HG03097 (cell line): Measurements from ENCODE around the gene HCAR3.
"Not testable (repeated sequence)": the region's sequence is repeated elsewhere in the genome, so short reads cannot be mapped to it uniquely, and the experiment has no call there.

Experiments
- ATAC-seq: cut with Tn5 transposase; IDR thresholded peaks from one replicate; pipeline ENCODE4 v1.9.1; 2021; ENCODE audit not compliant: unreplicated experiment, low FRiP score

The HCAR3 gene

DNA sequence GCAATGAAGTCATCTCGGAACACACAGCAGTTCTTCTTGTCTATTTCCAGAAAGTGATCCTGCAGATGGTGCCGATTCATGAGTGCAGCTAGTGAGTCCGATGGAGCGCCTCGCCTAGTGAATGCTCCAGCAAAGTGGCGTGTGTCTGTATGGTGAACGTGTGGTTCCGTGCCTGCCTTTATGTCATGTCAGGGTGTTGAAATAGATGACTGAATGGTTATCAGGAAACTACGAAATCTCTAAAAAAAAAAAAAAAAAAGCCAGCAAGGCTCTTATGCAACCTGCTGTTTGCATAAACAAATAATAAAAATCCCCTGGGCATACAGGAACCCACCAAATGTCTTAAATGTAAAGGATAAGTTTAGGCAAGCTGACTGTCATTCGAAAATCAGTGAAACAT is at the start of gene HCAR3:
Gene HCAR3, minus strand, starts transcription at position 154 of the 400 bp plus-strand sequence. Its CDS starts 74 bp downstream, at position 80.
- ATAC-seq: not testable (repeated sequence)

DNA sequence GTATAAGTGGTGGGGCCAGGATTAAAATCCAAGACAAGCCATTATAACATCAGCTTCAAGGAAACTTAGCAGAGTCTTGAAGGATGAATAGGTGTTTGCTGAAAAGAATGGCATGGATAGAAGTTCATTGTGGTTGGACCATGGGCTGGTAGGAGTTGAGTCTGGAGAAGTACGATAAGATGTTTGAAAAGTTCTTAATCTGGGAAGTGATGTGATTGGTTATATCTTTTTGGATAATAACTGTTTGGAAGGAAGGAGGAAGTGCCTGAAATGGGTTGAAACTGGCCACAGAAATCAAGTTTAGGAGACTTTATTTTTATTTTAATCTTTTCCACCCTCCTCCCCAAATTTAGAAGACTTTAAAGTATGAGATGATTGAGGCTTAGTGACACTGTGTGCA is 41.0 kb upstream of the HCAR3 start:
- ATAC-seq: no peak

DNA sequence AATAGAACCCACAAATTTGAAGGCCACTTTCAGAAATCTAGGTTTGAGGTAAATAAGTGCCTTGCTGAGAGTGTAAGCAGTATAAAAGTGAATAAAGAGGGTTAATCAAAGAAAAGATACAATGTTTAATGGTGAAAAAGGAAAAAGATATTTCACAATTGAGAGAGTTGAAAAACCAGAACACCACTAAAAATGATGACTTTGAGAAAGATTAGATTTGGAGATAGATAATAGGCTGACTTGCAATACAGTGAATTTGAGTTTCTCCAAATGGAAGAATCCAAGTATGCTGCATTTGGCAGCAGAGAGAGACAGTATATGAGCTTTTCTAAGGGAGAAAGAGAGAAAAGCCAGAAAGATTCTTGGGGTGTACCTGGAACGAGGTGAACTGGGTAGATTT is 38.2 kb upstream of the HCAR3 start:
- ATAC-seq: no peak

DNA sequence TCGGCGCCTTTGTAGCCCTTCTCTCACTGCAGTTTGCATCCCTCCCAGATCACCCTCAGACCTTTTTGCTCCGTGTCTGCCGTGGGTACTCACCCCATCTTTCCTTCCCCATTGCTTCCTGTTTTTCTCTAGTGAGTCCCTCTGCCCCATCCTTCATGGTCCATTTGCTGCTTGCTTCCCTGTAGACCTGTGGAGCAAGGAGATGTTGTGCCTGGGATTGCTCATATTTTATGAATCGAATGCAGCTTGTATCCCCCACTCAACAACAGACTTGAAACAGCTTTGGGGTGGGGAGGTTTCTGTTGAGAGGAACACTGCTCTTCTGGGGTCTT is 36.7 kb upstream of the HCAR3 start:
- no peak for ATAC-seq

DNA sequence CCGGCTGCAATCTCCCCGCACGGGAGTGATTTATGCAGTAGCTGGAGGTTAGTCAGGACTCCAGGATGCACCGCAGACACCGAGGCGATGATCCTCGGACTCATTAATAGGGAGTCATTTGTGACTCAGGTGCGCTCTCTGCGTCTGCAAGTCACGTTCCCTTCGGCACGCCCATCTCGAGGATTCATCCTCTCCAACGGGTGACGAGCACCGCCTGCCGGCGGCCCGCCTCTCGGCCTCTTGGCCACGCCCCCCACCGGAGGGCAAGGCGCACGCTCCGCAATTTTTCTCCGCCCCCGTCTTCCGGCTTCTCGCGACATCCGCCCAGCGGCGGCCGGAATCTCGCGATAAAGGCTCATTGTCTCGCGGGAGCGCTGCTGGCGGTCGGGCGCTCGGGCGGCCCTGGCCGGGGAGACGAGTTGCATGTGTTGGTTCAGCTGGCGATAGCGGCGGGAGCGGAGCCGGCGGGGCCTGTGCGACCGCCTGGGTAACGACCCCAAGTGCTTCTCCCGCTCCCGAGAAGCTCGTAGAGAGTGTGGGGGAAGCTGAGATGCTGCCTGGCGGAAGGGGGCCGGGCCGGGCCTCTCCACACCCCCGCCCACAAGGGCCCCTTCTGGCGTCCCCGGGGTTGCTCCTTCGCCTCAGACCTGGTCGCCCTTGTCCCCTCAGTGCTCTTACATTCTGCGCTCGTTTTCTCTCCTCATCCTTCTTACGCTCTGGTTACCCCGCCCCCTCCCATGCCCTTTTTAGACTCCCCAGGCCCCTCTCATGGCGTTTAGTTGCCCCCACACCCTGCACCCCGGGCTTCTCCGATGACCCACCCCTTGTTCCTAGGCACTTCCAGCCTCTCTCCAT is 36.1 kb upstream of the HCAR3 start, which contains the start of gene DENR:
Gene DENR, plus strand, starts transcription at position 361 of the 855 bp plus-strand sequence. CDS start 878 bp downstream, outside the sequence.
- ATAC-seq: peak; percentile 93

DNA sequence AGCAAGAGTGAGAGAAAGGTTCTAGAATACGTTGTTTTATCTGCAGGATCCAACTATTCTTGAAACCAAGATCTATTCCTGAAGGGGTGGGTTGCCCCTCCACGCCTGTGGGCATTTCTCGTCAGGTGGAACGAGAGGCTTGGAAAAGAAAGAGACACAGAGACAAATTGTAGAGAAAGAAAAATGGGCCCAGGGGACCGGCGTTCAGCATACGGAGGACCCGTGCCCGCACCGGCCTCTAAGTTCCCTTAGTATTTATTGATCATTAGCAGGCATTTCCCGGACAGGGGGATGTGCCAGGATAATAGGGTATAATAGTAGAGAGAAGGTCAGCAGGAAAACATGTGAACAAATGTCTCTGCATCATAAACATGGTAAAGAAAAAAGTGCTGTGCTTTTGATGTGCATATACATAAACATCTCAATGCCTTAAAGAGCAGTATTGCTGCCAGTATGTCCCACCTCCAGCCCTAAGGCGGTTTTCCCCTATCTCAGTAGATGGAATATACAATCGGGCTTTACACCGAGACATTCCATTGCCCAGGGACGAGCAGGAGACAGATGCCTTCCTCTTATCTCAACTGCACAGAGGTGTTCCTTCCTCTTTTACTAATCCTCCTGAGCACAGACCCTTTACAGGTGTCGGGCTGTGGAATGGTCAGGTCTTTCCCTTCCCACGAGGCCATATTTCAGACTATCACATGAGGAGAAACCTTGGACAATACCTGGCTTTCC is 34.3 kb upstream of the HCAR3 start:
- not testable (repeated sequence) for ATAC-seq

DNA sequence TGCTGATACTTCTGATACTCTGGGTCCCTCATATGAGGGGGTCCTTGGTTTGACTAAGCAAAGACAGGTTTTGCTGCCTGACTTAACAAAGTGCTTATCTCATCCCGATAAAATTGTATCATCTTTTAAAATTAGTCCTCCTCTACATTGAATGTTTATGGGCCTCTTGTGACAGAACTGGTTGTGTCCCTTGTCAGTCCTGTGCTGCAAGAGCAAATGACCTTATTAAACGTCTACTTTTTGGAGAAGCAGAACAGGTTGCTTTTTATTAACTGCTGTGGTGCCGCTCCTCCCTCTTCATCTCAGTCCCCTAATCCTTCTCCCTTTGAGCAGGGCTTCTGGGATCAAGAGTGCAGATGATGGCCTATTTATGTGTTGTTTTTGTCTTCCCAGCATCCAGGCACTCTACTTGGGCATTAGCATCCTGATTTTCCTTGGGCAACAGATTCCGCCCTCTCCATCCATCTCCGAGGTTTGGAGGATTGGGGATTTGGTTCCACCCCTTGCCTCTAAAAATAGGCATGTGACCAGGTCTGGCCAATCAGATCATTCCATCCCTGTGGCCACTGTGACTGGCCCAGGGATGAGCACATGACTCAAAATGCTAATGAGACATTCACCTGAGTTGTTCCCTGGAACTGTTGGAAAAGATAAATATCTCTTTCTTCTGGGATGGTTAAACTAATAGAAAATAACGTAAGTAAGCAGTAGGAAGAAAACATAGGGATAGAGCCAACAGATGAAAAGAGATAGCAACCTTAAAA is 33.1 kb upstream of the HCAR3 start:
- ATAC-seq: no peak

DNA sequence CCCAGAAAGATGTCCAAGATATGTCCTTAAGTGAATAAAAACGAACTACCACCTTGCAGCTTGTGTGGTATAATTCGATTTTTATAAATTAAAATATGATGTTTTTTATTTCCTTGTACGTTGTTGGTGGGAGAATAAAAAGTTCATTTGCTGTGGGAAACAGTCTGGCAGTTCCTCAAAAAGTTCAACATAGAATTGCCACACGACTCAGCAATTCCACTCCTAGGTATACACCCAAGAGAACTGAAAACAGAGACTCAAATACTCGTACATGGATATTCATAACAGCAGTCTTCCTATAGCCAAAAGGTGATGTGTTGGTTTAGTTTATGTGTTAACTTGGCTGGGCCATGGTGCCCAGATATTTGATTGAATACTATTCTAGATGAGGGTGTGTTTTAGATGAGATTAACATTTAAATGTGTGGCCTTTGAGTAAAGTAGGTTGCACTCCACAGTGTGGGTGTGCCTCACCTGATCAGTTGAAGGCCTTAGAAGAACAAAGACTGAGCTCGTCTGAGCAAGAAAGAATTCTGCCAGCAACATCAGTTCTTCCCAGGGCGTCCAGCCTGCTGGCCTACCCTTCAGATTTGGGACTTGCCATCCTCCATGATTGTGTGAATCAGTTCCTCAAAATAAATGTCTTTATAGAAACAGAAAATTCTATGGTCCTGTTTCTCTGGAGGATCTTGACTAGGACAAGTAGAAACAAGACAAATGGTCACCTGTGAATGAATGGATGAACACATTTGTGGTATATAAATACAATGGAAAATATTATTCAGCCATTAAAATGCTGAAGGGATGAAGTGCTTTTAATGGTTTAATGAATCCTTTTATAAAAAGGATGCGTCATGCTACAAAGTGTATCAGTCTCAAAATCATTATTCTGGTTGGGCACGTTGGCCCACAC is 30.9 kb upstream of the HCAR3 start:
- no peak for ATAC-seq

DNA sequence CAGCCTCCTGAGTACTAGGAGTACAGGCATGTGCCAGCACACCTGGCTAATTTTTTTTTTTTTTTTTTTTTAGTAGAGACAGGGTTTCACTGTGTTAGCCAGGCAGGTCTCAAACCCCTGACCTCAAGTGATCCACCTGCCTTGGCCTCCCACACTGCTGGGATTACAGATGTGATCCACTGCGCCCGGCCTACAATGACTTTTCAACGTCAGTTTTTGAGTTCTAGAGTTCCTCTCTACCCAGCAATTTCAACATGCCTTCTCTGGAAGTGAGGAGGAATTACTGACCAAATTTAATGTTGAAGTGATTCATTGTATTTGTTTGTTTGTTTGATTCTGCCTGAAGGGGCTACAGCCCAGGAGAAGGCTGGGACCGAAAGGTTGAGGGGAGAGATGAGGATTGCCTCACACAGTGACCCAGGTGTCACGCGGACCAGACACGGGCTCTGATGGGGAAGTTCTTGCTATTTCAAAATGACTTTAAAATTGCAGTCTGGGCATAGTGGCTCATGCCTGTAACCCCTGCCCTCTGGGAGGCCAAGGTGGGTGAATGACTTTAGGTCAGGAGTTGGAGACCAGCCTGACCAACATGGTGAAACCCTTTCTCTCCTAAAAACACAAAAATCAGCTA is 27.4 kb upstream of the HCAR3 start:
- no peak for ATAC-seq

DNA sequence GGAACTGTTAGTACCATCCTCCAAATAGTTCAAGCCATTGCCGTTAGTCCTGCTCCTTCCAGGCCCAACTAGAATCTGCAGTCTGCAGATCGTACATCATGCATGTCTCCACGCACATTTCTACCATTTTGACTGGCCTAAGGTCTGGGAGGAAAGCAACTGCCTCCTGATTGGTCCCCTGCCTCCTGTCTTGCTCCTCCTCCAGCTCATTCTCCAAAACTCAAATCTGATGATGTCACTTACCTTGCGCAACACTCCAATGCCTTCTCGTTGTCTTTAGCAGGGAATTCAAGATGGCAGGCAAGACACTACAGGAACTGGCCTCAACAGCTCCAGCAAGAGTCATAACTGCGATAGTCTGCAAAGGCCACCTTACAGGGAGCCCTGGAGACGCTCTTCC is 23.7 kb upstream of the HCAR3 start:
- no peak for ATAC-seq

DNA sequence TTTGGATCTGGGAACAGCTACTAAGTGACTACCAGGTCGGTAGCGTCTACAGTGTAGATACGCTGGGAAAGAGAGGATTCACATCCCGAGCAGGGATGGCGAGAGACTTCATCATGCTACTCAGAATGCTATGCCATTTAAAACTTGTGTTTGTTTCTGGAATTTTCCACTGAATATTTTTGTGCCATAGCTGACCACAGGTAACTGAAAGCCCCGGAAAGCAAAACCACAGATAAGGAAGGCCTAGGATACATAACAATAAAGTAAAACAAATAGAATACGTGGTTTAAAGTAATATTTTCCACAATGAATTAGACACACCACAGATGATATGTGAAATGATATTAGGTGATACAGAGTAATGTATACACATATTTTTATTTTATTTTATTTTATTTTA is 22.0 kb upstream of the HCAR3 start:
- ATAC-seq: no peak

DNA sequence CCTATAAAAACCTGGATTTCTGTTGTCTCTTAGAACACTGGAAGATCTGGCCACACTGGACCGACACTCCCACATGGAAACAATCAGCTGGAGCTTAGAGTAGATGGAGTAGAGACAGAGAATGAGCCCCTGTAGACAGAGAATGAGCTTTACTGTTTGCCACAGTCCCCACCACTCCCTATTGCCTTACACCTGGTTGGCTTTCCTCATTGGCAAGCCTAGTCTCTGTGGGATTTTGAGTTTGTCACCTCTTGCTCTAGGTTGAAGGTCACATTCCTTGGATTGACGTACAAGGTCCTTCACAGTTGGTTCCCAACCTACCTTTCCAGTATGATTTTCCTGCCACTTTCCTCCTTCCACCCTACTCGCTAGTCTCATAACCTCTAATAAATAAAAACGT is 16.0 kb upstream of the HCAR3 start:
- no peak for ATAC-seq

DNA sequence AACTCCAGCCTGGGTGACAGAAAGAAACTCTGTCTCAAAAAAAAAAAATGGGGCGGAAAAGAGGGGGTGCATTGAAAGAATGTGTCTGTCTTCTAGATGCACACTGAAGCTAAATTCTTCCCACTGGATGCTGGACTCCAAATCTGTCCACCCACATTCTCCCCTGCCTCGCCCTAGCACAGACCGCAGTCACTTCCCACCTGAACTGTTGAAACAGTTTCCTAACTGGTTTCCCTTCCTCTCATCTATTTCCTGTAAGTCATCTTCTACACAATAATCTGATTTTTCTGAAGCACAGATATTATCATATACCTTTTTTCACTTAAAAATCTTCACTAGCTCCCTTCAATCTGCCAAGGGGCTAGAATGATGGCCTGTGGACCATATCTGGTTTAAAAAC is 15.6 kb upstream of the HCAR3 start:
- no peak for ATAC-seq

DNA sequence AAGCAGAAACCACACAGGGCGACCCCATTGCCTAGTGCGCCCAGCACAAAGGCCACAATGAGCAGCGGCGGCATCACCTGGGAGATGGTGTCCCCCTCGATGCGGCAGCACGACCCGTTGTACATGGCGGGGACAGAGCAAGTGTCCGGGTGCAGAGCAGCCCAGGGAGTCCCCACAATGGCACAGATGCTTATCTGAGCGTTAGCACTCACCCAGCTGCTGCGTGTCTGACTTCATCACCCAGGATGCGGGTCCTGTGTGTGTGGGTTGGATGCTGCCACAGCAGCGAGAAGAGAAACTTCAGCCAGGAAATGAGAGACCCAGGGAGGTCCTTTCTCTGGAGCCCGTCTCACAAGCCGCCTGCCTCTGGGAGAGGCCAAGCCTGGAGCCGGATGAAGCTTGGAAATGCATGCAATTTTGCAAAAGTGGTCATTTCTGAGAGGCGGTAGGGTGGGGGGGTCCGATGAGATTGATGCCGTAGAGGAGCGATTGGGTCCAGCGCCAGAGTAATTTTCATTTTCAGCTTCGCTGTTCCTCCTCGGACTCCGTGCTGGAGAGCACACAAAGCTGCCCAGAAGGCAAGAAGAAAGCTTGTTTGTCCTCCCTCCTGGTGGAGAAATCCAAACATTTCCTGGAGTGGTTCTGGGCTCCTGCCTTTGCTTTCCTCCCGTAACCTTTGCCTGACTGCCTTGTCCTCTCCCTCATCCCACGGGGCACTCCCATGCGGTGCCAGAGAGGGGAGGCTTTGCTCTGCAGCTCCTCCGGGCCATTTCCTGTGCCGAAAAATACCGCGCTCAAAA is 13.8 kb upstream of the HCAR3 start, which contains the start of gene HCAR1:
Gene HCAR1, minus strand, starts transcription at position 630 of the 800 bp plus-strand sequence. Its CDS starts 505 bp downstream, at position 125.
- no peak for ATAC-seq

DNA sequence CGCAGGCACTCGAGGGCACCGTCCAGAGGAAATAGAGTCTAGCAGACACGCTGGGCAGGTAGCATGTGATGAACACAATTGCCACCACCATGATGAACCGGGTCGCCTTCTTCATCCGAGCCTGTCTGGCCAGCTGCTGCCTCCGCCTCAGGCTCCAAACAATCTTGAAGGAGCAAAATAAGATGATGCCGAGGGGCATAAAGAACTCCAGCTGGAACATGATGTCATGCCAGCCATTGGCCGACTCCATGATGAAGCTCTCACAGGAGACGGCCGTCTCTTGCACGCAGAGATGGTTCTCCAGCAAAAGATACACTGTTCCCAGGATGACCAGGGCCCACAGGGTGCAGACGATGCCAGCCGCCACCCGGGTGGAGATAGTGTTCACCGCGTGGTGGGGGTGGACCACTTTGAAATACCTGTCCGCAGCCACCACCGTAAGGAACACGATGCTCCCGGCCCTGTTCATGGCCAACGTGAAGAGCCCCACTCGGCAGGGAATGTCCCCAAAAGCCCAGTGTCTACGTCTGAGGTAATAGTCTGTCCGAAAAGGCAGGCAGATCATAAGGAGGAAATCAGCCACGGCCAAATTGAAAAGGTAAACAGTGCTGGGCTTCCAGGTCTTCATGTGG is 13.1 kb upstream of the HCAR3 start:
- no peak for ATAC-seq

DNA sequence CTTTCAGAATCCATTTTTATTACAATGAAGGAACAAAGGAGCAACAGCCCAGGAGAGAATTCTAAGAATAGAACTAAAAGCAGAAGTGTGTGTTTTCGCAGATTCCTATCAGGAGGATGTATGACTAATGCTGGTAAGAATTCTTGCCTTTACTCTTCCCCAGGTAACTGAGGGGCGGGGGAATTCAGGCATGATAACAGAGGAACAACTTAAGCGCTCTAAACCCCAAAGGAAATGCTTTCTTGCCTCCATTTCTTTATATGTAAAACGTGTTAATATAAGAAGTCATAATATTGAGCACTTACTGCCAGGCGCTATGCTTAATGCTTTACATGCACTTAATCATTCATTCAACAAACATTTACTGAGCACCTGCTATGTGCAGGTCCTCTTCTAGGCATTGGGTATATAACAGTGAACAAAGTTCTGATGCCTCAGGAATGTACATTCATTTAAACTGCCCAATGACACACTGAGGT is 9.5 kb upstream of the HCAR3 start:
- ATAC-seq: no peak

DNA sequence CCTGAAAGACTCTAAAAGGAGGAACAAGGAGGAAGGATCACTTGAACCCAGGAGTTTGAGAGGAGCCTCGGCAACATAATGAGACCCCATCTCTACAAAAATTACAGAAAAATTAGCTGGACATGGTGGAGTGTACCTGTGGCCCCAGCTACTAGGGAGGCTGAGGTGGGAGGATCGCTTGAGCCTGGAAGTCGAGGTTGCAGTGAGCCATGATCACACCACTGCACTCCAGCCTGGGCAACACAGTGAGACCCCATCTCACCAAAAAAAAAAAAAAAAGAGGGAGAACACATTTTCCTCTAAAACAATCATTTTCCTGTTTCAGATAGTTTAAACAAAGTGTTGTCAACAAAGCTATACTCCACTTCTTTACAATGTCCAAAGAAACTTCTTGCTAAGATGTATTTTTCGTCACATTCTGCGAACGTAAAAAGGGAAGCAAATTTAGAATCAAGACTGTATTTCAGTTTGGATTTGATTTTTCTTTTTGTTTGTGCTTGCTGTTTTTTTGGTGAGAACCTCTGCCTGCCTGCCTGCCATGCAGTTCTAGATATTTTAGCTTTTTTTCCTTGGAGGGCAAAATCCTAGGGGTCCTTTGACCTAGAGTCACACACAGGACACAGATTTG is 9.0 kb upstream of the HCAR3 start:
- no peak for ATAC-seq
